Right ventricle myocardium inferior (tissue), 1 donor: ENCODE measurements around the gene ADGRA1. TPM values are rescaled to one million over a fixed set of nuclear protein-coding genes. Genes with fewer than 3 reads are reported as not detected.

Experiments used
- ATAC-seq: fragments of 200-7000 bp; cut with Tn5 transposase; one replicate; pipeline ENCODE4 v1.9.1; 2020; ENCODE audit warnings: mild to moderate bottlenecking, moderate library complexity
- DNase-seq: peaks from one replicate; pipeline ENCODE4 v3.0.0; 2021; ENCODE audit errors: missing footprints
- intact Hi-C: fragments of 100-400 bp; cut with DNase I; formaldehyde crosslinking; loops from one replicate; pipeline ENCODE4 v1.11.0; 2022
- total RNA-seq: library from RNA; stranded (reverse); fragmentation: NEBNext Ultra II Directional; extraction: Animal tissue kit (Norgen Biotek cat#: 25700); gene quantifications from one replicate; pipeline ENCODE4 v1.2.1, GENCODE V29; 2021
- donor health status: DM: no; HTN: yes; CAD: no; lungs with severe emphysema.

Gene ADGRA1
- total RNA-seq, 1 donor from 2014 or later, result not detected

GRCh38 chr10:133070810-133071209 lies 16.9 kb upstream of the ADGRA1 start:
- DNase-seq, result no peak
- ATAC-seq, result no peak
- intact Hi-C loops, result no loop called here

- DNase-seq, result no peak
- ATAC-seq, result no peak
- intact Hi-C loops, result no loop called here
These were observed 16.0 kb upstream of the ADGRA1 start for GRCh38 chr10:133071733-133072132.

- ATAC-seq, result no peak
- intact Hi-C loops, result no loop called here
- DNase-seq, result no peak
These were observed 15.5 kb upstream of the ADGRA1 start for GRCh38 chr10:133072196-133072595.

GRCh38 chr10:133072720-133073390 lies 14.9 kb upstream of the ADGRA1 start:
- ATAC-seq, result no peak
- no peak for DNase-seq
- intact Hi-C loops, result no loop called here

GRCh38 chr10:133075346-133076137 lies 12.2 kb upstream of the ADGRA1 start:
- intact Hi-C loops, result no loop called here
- no peak for ATAC-seq
- DNase-seq, result no peak

GRCh38 chr10:133076274-133077038 lies 11.3 kb upstream of the ADGRA1 start:
- no peak for DNase-seq
- intact Hi-C loops, result no loop called here
- ATAC-seq, result no peak

GRCh38 chr10:133079836-133080682 lies 7.7 kb upstream of the ADGRA1 start:
- intact Hi-C loops, result no loop called here
- DNase-seq (no peak), ATAC-seq (no peak)

- ATAC-seq (no peak), DNase-seq (no peak)
- intact Hi-C loops, result no loop called here
These were observed 7.1 kb upstream of the ADGRA1 start for GRCh38 chr10:133080683-133081040.

- ATAC-seq (no peak), DNase-seq (no peak)
- intact Hi-C loops, result no loop called here
These were observed 6.1 kb upstream of the ADGRA1 start for GRCh38 chr10:133081636-133082035.

GRCh38 chr10:133082685-133083421 lies 4.9 kb upstream of the ADGRA1 start:
- intact Hi-C loops, result no loop called here
- ATAC-seq, result no peak
- DNase-seq, result no peak

- DNase-seq (no peak), ATAC-seq (no peak)
- intact Hi-C loops, result no loop called here
These were observed 4.2 kb upstream of the ADGRA1 start for GRCh38 chr10:133083422-133084100.

- no peak for ATAC-seq
- no peak for DNase-seq
- intact Hi-C loops, result no loop called here
These were observed 3.2 kb upstream of the ADGRA1 start for GRCh38 chr10:133084491-133084890.

GRCh38 chr10:133085251-133086125 lies 2.2 kb upstream of the ADGRA1 start:
- intact Hi-C loops, result no loop called here
- no peak for ATAC-seq
- DNase-seq, result no peak

- no peak for ATAC-seq
- DNase-seq, result no peak
- intact Hi-C loops, result no loop called here
These were observed 1.5 kb upstream of the ADGRA1 start for GRCh38 chr10:133086247-133086646.

- DNase-seq (no peak), ATAC-seq (no peak)
- intact Hi-C loops, result no loop called here
These were observed 562 bp upstream of the ADGRA1 start for GRCh38 chr10:133087045-133087678.

- ATAC-seq (no peak), DNase-seq (no peak)
- intact Hi-C loops, result no loop called here
These were observed 643 bp downstream of the ADGRA1 start for GRCh38 chr10:133088179-133088955.
